Adipocyte (in vitro differentiated cells): ENCODE measurements around the gene RAPH1.

ENCODE experiments used
- DNase-seq: peaks from one replicate; pipeline ENCODE4 v3.0.0-alpha.2; 2015; ENCODE audit warnings: low read depth
- H3K27me3 ChIP-seq: replicated peaks from 2 replicates; pipeline ENCODE4 v1.7.0; 2013; ENCODE audit warnings: mild to moderate bottlenecking, low read length, moderate library complexity; ENCODE audit not compliant: control insufficient read depth, insufficient read depth
- H3K36me3 ChIP-seq: 2 replicates; pipeline ENCODE4 v1.7.0; 2013; ENCODE audit warnings: low read length, mild to moderate bottlenecking, moderate library complexity; ENCODE audit not compliant: control insufficient read depth, insufficient read depth, severe bottlenecking
- H3K4me1 ChIP-seq: 2 replicates; pipeline ENCODE4 v1.7.0; 2013; ENCODE audit warnings: mild to moderate bottlenecking, low read length, moderate library complexity; ENCODE audit not compliant: control insufficient read depth, insufficient read depth
- H3K4me3 ChIP-seq: 2 replicates; pipeline ENCODE4 v1.7.0; 2013; ENCODE audit warnings: mild to moderate bottlenecking, low read length, moderate library complexity
- H3K9ac ChIP-seq: 2 replicates; pipeline ENCODE4 v1.7.0; 2013; ENCODE audit warnings: mild to moderate bottlenecking, low read length, moderate library complexity
- H3K9me3 ChIP-seq: 2 replicates; pipeline ENCODE4 v1.7.0; 2013; ENCODE audit warnings: mild to moderate bottlenecking, low read length, moderate library complexity; ENCODE audit not compliant: control insufficient read depth

Gene RAPH1

DNA sequence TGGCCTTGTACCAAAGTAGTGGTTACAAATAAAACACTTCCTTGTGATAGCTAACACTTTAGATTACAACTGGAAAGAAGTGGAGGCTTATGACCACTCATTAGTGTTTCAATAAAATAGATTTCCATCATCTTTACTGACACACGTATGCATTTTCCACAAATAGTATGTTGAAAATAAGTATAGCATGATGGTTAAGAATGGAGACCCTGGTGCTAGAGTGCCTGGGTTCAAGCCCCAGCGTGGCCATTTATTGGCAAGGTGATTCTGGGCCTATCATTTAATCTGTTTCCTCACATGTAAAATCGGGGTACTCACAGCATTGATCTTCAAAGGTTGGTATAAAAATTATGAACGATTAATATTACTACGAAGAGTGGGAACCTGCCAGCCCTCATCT, 54.5 kb downstream of the RAPH1 start:
- Histone ChIP-seq H3K4me3 (no peak overlapping the region), H3K4me1 (peaks cover 3% of the 10 kb centered on the region), H3K27me3 (no peaks in the 10 kb centered on the region), H3K9ac (no peak overlapping the region), H3K9me3 (no peaks in the 10 kb centered on the region), H3K36me3 (peaks cover 25% of the 10 kb centered on the region)
- no peak for DNase-seq

DNA sequence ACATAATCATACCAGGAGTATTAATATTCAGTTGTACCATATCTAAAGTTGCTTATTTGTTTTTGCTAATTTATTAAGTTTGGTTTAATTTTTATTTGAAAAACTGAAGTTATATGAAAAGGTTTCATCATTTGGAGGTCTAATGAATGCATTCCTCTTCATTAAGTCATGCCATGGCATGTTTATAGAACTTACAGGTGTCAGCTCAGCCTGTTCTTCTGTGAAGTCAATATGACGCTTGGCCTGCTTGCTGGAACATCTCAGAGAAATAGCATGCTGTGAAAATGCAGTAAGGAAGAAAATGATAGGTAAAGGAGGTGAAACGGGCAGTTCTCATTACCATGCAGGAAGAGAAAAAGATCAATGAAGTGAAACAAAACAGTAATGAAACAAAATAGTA, 58.2 kb downstream of the RAPH1 start:
- no peak overlapping the region for H3K9ac ChIP-seq
- no peaks in the 10 kb centered on the region for H3K9me3 ChIP-seq
- H3K36me3 ChIP-seq = no peaks in the 10 kb centered on the region
- peaks cover 3% of the 10 kb centered on the region for H3K4me1 ChIP-seq
- no peak overlapping the region for H3K4me3 ChIP-seq
- no peak for DNase-seq
- H3K27me3 ChIP-seq = no peaks in the 10 kb centered on the region

DNA sequence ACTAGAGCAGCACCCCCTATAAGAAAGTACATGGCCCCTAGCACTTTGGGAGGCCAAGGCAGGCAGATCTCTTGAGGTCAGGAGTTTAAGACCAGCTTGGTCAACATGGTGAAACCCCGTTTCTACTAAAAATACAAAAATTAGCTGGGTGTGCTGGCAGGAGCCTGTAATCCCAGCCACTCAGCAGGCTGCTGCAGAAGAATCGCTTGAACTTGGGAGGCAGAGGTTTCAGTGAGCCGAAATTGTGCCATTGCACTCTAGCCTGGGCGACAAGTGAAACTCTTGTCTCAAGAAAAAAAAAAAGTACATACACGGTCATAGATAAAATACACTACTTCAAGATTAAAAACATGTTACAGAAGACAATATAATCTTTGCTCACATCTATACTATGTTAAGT, 63.8 kb downstream of the RAPH1 start:
- no peak overlapping the region for H3K9ac ChIP-seq
- H3K9me3 ChIP-seq = no peaks in the 10 kb centered on the region
- no peaks in the 10 kb centered on the region for H3K4me1 ChIP-seq
- no peak overlapping the region for H3K4me3 ChIP-seq
- no peak for DNase-seq
- no peaks in the 10 kb centered on the region for H3K27me3 ChIP-seq
- H3K36me3 ChIP-seq = peaks cover 11% of the 10 kb centered on the region

DNA sequence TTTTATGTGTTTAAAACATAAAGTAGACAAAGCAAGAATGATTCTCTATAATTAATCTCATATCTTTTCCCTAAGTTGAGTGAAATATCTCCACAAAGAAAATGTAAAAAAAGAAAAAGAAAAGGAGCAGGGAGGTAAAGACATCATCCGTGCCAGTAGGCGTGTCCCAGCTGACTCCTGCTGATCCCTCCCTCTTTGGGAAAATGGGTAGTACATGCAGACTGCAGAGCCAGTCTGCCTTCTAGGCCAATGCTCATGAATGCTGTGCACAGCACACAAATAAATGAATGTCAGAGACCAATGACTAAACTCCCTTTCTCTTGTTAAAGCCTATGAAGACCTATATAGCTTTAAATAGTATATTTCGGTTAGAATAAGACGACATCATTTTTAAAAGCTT, 64.7 kb downstream of the RAPH1 start:
- Histone ChIP-seq H3K9ac (no peak overlapping the region), H3K4me3 (no peak overlapping the region), H3K4me1 (no peaks in the 10 kb centered on the region), H3K36me3 (peaks cover 13% of the 10 kb centered on the region), H3K9me3 (no peaks in the 10 kb centered on the region), H3K27me3 (no peaks in the 10 kb centered on the region)
- no peak for DNase-seq

DNA sequence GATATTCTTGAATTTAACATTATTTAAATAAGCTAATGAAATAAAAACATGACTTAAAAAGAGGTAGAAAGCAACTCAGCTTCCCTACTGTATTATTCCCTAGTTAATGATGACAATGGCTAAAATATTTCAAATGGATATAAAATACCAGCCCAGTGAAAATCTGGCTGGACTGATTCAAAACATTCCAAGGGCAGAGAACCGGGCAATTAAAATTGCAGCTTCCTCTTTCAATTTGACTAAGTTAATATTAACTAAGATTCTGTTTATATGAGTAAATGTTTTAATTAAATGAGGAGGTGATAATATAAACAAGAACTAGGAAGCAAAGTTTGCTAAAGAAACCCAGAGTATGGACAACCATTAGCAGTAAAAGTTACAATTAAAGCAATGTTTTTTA, 65.6 kb downstream of the RAPH1 start:
- Histone ChIP-seq H3K9me3 (no peaks in the 10 kb centered on the region), H3K36me3 (peaks cover 13% of the 10 kb centered on the region), H3K27me3 (no peaks in the 10 kb centered on the region), H3K9ac (no peak overlapping the region), H3K4me3 (no peak overlapping the region), H3K4me1 (no peaks in the 10 kb centered on the region)
- DNase-seq = no peak

DNA sequence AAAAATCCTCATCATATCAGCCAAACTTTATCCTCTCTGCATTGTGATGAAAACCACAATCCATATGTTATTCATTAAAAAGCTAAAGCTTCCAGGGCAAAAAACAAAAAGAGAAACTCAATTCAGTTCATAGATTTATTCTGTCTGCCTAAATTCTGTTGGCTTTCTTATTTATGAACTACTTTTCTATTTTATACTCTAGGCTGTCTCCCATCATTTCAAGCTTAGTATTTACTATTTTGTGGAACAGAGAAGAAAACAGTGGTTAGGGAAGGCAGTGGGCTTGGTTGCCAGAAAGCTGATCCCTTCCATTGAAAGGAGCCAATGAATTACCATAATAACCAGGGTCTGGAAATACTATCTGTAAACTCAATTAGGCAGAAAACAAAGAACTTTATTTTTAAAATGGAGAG, 71.8 kb downstream of the RAPH1 start:
- no peak overlapping the region for H3K4me3 ChIP-seq
- peaks cover 28% of the 10 kb centered on the region for H3K36me3 ChIP-seq
- no peaks in the 10 kb centered on the region for H3K9me3 ChIP-seq
- no peaks in the 10 kb centered on the region for H3K27me3 ChIP-seq
- DNase-seq = peak; percentile 83
- H3K4me1 ChIP-seq = peaks cover 17% of the 10 kb centered on the region
- H3K9ac ChIP-seq = no peak overlapping the region

DNA sequence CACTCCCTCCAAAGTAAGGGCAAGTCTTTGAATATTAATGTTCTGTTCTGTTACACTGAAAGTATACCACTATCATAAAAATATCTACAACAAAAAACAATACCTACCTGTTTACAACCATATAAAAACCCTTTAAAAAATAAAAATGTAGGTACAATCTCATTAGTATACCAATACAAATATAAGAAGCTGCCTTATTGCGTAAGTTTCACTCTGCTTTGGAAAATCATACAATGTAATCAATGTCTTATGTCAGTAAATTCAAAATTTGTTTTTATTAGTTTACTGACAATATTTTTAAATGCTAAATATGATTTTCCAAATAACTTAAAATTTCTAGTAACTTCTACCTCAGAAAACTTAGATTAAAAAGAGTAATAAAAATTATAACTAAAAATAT, 72.8 kb downstream of the RAPH1 start:
- Histone ChIP-seq H3K4me3 (no peak overlapping the region), H3K4me1 (peaks cover 17% of the 10 kb centered on the region), H3K9me3 (no peaks in the 10 kb centered on the region), H3K9ac (no peak overlapping the region), H3K36me3 (peaks cover 38% of the 10 kb centered on the region), H3K27me3 (no peaks in the 10 kb centered on the region)
- peak; percentile 54 for DNase-seq

DNA sequence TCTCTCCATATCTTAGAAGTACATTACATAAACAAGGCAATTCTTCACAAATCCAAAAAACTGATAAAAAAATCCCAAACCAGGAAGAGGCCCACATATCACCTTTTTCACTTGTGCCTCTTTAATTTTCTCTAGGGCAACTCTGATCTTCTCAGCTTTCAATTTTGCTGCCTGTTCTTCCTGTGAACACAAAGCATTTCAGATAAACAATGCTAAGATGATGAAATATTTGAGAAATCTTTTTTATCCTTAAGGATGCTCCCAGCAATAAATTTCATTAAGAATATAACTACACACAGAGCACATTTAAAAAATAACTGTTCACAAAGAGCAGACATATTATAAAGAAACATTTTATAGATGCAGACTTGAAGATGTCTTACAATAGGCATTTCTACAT, 73.4 kb downstream of the RAPH1 start:
- peak; percentile 68 for DNase-seq
- Histone ChIP-seq H3K9ac (peak overlapping the region; percentile 29), H3K4me3 (no peak overlapping the region), H3K36me3 (peaks cover 40% of the 10 kb centered on the region), H3K4me1 (peaks cover 17% of the 10 kb centered on the region), H3K27me3 (no peaks in the 10 kb centered on the region), H3K9me3 (no peaks in the 10 kb centered on the region)

DNA sequence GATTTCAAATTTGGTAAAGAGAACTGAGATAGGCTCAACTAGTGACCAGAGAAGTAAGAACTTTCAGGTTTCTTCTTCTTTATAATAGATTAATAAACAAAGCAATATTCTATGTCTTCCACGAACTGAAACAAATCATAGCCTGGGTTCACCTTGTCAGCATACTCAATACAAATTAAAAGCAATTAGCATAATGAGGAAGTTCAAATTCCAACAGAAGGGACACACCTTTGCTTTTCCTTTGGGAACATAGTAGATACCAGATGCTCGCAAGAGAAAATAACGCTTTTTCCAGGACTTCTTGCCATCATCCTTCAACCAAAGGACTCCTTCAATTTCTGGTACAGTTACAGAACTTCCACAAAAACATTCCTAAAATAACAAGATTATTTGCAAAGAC, 79.9 kb downstream of the RAPH1 start:
- no peak for DNase-seq
- no peaks in the 10 kb centered on the region for H3K9me3 ChIP-seq
- no peaks in the 10 kb centered on the region for H3K27me3 ChIP-seq
- no peak overlapping the region for H3K4me3 ChIP-seq
- peaks cover 54% of the 10 kb centered on the region for H3K36me3 ChIP-seq
- H3K9ac ChIP-seq = no peak overlapping the region
- H3K4me1 ChIP-seq = peaks cover 35% of the 10 kb centered on the region

DNA sequence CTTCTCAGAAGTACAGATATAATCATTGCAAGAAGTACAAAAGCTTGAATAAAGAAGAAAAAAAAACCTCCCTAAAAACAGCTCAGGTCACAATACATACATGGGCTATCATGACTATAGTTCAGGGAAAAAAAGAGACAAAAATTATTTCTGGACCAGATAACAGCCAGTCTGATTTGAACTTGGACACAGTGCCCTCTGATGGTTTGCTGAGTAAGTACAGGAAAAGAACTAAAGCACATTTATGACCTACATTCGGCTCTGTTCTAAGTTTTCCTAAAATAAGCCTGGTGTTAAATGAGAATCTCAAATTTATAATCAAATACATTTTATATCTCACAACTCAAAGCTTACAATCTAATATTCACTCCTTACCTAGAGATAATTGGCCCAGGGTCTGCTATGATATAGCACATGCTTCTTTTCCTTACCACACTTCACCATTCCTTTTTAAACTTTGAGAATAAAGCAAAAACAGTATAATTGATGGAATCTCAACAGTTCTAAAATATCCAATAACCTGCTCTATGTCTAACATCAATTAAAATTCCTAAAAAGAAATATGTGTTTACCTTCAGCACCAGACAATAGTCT, 81.1 kb downstream of the RAPH1 start:
- H3K9ac ChIP-seq = peak overlapping the region; percentile 48
- no peaks in the 10 kb centered on the region for H3K27me3 ChIP-seq
- no peaks in the 10 kb centered on the region for H3K9me3 ChIP-seq
- peak; percentile 83 for DNase-seq
- H3K4me3 ChIP-seq = no peak overlapping the region
- peaks cover 37% of the 10 kb centered on the region for H3K4me1 ChIP-seq
- peaks cover 49% of the 10 kb centered on the region for H3K36me3 ChIP-seq

DNA sequence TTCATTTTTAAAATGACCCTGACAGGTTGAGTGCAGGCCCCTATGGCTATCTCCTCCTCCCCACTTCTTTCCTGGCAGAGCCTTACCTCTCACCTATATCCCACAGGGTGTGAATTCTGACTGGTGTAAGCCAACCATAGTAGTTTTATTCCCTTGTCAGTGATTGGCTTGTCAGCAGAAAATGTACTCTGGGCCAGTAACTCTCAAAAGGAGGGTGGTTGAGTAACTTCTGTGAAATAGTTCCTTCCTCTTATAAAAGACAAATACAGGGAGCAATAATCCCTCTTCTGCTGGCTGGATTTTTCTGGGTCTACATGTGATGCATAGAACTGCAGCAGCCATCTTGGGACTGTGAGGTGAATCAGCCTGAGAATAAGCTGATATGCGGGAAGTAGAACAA, 83.4 kb downstream of the RAPH1 start:
- Histone ChIP-seq H3K4me1 (peaks cover 37% of the 10 kb centered on the region), H3K36me3 (peaks cover 52% of the 10 kb centered on the region), H3K9me3 (no peaks in the 10 kb centered on the region), H3K27me3 (no peaks in the 10 kb centered on the region), H3K4me3 (peak overlapping the region; percentile 9), H3K9ac (peak overlapping the region; percentile 66)
- peak; percentile 40 for DNase-seq

DNA sequence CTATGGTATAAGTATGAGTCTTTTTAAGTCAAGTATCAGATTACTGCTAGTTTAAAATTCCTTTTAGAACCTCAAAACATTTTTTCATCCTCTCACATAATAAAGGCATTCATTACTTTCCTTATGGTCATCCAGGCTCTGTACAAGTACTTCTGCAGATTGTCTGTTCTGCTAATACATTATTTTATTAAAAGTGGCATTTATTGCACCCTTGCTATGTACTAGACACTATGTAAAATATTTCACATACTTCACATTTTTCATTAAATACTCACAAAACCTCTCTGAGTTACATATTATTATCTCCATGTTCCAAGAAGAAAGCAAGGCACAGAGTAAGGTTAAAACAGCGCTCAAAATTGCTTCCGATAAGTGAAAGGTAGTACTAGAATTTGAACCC, 84.1 kb downstream of the RAPH1 start:
- Histone ChIP-seq H3K36me3 (peaks cover 52% of the 10 kb centered on the region), H3K27me3 (no peaks in the 10 kb centered on the region), H3K4me3 (peak overlapping the region; percentile 9), H3K9me3 (no peaks in the 10 kb centered on the region), H3K4me1 (peaks cover 37% of the 10 kb centered on the region), H3K9ac (peak overlapping the region; percentile 66)
- peak; percentile 41 for DNase-seq
